HFFc6 (cell line): ENCODE measurements around the gene TRIM33. TPM values are rescaled to one million over a fixed set of nuclear protein-coding genes. Genes with fewer than 3 reads are reported as not detected.

ENCODE experiments used
- DNase-seq: peaks from one replicate; pipeline ENCODE4 v3.0.0-alpha.2; 2018
- H3K27ac Mint-ChIP-seq: 2 replicates; pipeline ENCODE4 v1.8.0; 2020; ENCODE audit warnings: mild to moderate bottlenecking, mixed read lengths
- H3K27me3 Mint-ChIP-seq: 2 replicates; pipeline ENCODE4 v1.8.0; 2021; ENCODE audit warnings: mild to moderate bottlenecking, moderate library complexity, mixed read lengths; ENCODE audit not compliant: insufficient read depth
- H3K36me3 Mint-ChIP-seq: 2 replicates; pipeline ENCODE4 v1.8.0; 2021; ENCODE audit warnings: low read depth, mixed read lengths
- H3K4me1 Mint-ChIP-seq: 2 replicates; pipeline ENCODE4 v1.8.0; 2020; ENCODE audit warnings: low read depth, mixed read lengths
- H3K4me3 Mint-ChIP-seq: 2 replicates; pipeline ENCODE4 v1.8.0; 2020; ENCODE audit warnings: mild to moderate bottlenecking, moderate library complexity, mixed read lengths
- H3K9me3 Mint-ChIP-seq: 2 replicates; pipeline ENCODE4 v1.8.0; 2020; ENCODE audit warnings: mild to moderate bottlenecking, mixed read lengths
- CTCF ChIP-seq: fragments of 200-600 bp; sonication (generic); IDR thresholded peaks from 2 replicates; pipeline ENCODE4 v1.5.0; 2021; ENCODE audit warnings: antibody characterized with exemption, mild to moderate bottlenecking
- total RNA-seq, 6 experiments: library from RNA; stranded (reverse); fragmentation: NEBNext Ultra II Directional; extraction: Animal tissue kit (Norgen Biotek cat#: 25700); gene quantifications; 2 replicates in 1 of 6; 3 replicates in 5 of 6; pipeline ENCODE4 v1.2.3, GENCODE V29; 2021

The TRIM33 gene
- total RNA-seq, 6 experiments from 2014 or later = 17.6 to 20.5 (median 19.3) TPM

DNA sequence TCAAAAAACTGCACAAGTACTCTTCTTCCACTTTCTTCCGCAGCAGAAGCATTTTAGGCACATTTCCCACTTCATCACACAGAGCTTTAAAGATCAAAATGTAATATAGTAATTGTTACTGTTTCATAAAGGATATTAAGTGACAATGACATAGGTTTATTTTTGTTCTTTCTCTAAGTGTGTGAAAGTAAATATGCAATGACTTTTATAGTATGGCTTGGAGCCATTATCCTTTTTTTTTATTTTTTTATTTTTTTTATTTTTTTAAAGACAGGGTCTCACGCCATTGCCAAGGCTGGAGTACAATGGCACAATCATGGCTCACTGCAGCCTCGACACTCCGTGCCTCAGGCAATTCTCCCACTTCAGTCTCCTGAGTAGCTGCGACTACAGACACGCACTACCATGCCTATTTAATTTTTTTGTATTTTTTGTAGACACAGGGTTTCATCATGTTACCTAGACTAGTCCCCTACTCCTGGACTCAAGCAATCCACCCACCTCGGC lies 7.0 kb downstream of the TRIM33 start:
- Mint-ChIP-seq H3K27me3 (no peaks in the 10 kb centered on the region), H3K4me3 (no peak overlapping the region), H3K9me3 (no peaks in the 10 kb centered on the region), H3K4me1 (peaks cover 40% of the 10 kb centered on the region), H3K36me3 (peaks cover 7% of the 10 kb centered on the region; the same call in 1 of the 2 replicates), H3K27ac (no peak overlapping the region)
- no peak for DNase-seq
- no peak for TF ChIP-seq CTCF

DNA sequence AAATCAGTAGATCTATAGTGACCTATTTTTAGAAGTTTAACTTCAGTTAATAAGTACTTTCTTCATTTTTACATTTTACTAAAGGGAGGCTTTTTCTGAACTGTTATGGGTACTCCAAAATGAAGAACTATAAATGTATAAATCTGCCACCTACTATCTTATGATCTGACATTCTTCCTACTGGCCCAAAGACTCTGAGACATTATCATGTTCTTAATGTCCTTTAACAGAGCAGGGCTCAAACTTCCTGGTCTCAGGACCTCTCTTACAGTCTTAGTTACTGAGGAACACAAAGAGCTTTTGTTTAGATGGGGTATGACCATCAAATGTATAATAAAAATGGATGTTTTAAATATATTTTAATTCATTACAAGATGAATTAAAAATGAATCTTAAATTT lies 8.9 kb downstream of the TRIM33 start:
- no peak for DNase-seq
- no peak for TF ChIP-seq CTCF
- no peak overlapping the region for H3K4me3 Mint-ChIP-seq
- H3K27ac Mint-ChIP-seq = no peak overlapping the region
- H3K9me3 Mint-ChIP-seq = no peaks in the 10 kb centered on the region
- H3K27me3 Mint-ChIP-seq = no peaks in the 10 kb centered on the region
- H3K36me3 Mint-ChIP-seq = peaks cover 6% of the 10 kb centered on the region; the same call in 1 of the 2 replicates
- peaks cover 22% of the 10 kb centered on the region for H3K4me1 Mint-ChIP-seq

- Mint-ChIP-seq H3K9me3 (no peaks in the 10 kb centered on the region), H3K4me3 (no peak overlapping the region), H3K36me3 (no peaks in the 10 kb centered on the region), H3K27me3 (no peaks in the 10 kb centered on the region), H3K4me1 (peaks cover 11% of the 10 kb centered on the region; the same call in 1 of the 2 replicates), H3K27ac (no peak overlapping the region)
- DNase-seq = no peak
- TF ChIP-seq CTCF = no peak
Measured at GRCh38 chr1:114499478-114499877, 11.5 kb downstream of the TRIM33 start.

- Mint-ChIP-seq H3K9me3 (no peaks in the 10 kb centered on the region), H3K36me3 (peaks cover 10% of the 10 kb centered on the region), H3K4me1 (peaks cover 4% of the 10 kb centered on the region; the same call in 1 of the 2 replicates), H3K27me3 (no peaks in the 10 kb centered on the region), H3K27ac (no peak overlapping the region), H3K4me3 (no peak overlapping the region)
- TF ChIP-seq CTCF = no peak
- DNase-seq = no peak
Measured at GRCh38 chr1:114496089-114496488, 14.9 kb downstream of the TRIM33 start.

- no peak overlapping the region for H3K27ac Mint-ChIP-seq
- H3K27me3 Mint-ChIP-seq = no peaks in the 10 kb centered on the region
- no peak for TF ChIP-seq CTCF
- no peak for DNase-seq
- no peak overlapping the region for H3K4me3 Mint-ChIP-seq
- H3K36me3 Mint-ChIP-seq = peaks cover 10% of the 10 kb centered on the region
- H3K4me1 Mint-ChIP-seq = peaks cover 8% of the 10 kb centered on the region; the same call in 1 of the 2 replicates
- H3K9me3 Mint-ChIP-seq = no peaks in the 10 kb centered on the region
Measured at GRCh38 chr1:114495486-114495885, 15.5 kb downstream of the TRIM33 start.

- peaks cover 6% of the 10 kb centered on the region; the same call in 1 of the 2 replicates for H3K4me1 Mint-ChIP-seq
- H3K36me3 Mint-ChIP-seq = peaks cover 10% of the 10 kb centered on the region
- no peak overlapping the region for H3K27ac Mint-ChIP-seq
- no peak for DNase-seq
- H3K4me3 Mint-ChIP-seq = no peak overlapping the region
- no peak for TF ChIP-seq CTCF
- H3K27me3 Mint-ChIP-seq = no peaks in the 10 kb centered on the region
- no peaks in the 10 kb centered on the region for H3K9me3 Mint-ChIP-seq
Measured at GRCh38 chr1:114492978-114493377, 18.0 kb downstream of the TRIM33 start.
